HG02571 (cell line): ENCODE results near the gene OR10A4.
"Not testable (repeated sequence)": the region's sequence is repeated elsewhere in the genome, so short reads cannot be mapped to it uniquely, and the experiment has no call there.

Source experiments
- ATAC-seq: cut with Tn5 transposase; IDR thresholded peaks from one replicate; pipeline ENCODE4 v1.9.1; 2021; ENCODE audit warnings: mild to moderate bottlenecking, moderate library complexity; ENCODE audit not compliant: unreplicated experiment

The OR10A4 gene

GRCh38 chr11:6876325-6876724, at the start of gene OR10A4:
Gene OR10A4, plus strand, starts transcription at chr11:6876625. Its CDS starts 23 bp downstream, at chr11:6876648.
- ATAC-seq: no peak

GRCh38 chr11:6828103-6828502, 48.3 kb upstream of the OR10A4 start:
- ATAC-seq: no peak

GRCh38 chr11:6833356-6833755, 43.1 kb upstream of the OR10A4 start:
- no peak for ATAC-seq

GRCh38 chr11:6834021-6834420, 42.4 kb upstream of the OR10A4 start:
- no peak for ATAC-seq

- ATAC-seq: no peak
Observed at GRCh38 chr11:6841694-6842093, 34.7 kb upstream of the OR10A4 start.

GRCh38 chr11:6843670-6844069, 32.8 kb upstream of the OR10A4 start:
- no peak for ATAC-seq

GRCh38 chr11:6844356-6844755, 32.1 kb upstream of the OR10A4 start:
- no peak for ATAC-seq

- no peak for ATAC-seq
Observed at GRCh38 chr11:6845383-6845782, 31.0 kb upstream of the OR10A4 start, which contains the start of gene OR10A5. Gene OR10A5, plus strand, starts transcription at chr11:6845683. Its CDS starts 0 bp downstream, at chr11:6845683.

GRCh38 chr11:6850526-6850925, 25.9 kb upstream of the OR10A4 start:
- no peak for ATAC-seq

GRCh38 chr11:6854801-6855200, 21.6 kb upstream of the OR10A4 start:
- ATAC-seq: not testable (repeated sequence)

- ATAC-seq: no peak
Observed at GRCh38 chr11:6855971-6856541, 20.4 kb upstream of the OR10A4 start.

- no peak for ATAC-seq
Observed at GRCh38 chr11:6856871-6857270, 19.6 kb upstream of the OR10A4 start.

- ATAC-seq: no peak
Observed at GRCh38 chr11:6862961-6863360, 13.5 kb upstream of the OR10A4 start, which contains the start of gene OR10A2. Gene OR10A2, plus strand, starts transcription at chr11:6863057. Its CDS starts 6,698 bp downstream, at chr11:6869755.

- ATAC-seq: no peak
Observed at GRCh38 chr11:6864438-6864837, 12.0 kb upstream of the OR10A4 start.

- ATAC-seq: no peak
Observed at GRCh38 chr11:6871278-6871677, 5.1 kb upstream of the OR10A4 start.

GRCh38 chr11:6875761-6876160, 664 bp upstream of the OR10A4 start:
- no peak for ATAC-seq

- no peak for ATAC-seq
Observed at GRCh38 chr11:6876914-6877313, 489 bp downstream of the OR10A4 start.

- no peak for ATAC-seq
Observed at GRCh38 chr11:6882751-6883150, 6.3 kb downstream of the OR10A4 start.

- ATAC-seq: not testable (repeated sequence)
Observed at GRCh38 chr11:6887711-6888110, 11.3 kb downstream of the OR10A4 start.

GRCh38 chr11:6888830-6889229, 12.4 kb downstream of the OR10A4 start:
- no peak for ATAC-seq

GRCh38 chr11:6889835-6890234, 13.4 kb downstream of the OR10A4 start:
- ATAC-seq: no peak

GRCh38 chr11:6892400-6892799, 16.0 kb downstream of the OR10A4 start, which contains the start of gene OR2D2:
Gene OR2D2, minus strand, starts transcription at chr11:6892500. Its CDS starts 0 bp downstream, at chr11:6892500.
- ATAC-seq: no peak

GRCh38 chr11:6894097-6894496, 17.7 kb downstream of the OR10A4 start:
- ATAC-seq: no peak
